ENCODE data around the gene ATAT1.

The ATAT1 gene

DNA sequence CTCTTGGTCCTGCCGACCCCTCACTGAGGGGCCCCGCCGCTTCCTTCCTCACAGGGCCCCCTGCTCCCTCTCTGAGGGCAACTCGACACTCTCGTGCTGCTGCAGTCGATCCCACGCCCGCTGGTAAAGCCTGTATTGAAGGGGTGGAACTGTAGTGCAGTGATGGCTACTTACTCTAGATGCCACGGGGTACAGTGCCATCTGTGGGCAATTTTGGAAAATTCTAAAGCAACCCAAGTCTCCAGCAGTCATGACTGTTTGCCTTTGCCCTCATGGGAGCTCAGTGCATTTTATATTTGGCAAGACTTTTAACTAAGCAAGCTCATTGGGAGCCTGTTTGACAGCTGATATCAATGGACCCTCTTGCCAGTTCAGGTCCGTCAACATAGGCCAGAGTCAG lies 13.8 kb downstream of the ATAT1 start:
- no peak overlapping the region for H3K4me3 ChIP-seq (ENCODE audit: low read depth, low read length)
- TF ChIP-seq, protein P1, sequence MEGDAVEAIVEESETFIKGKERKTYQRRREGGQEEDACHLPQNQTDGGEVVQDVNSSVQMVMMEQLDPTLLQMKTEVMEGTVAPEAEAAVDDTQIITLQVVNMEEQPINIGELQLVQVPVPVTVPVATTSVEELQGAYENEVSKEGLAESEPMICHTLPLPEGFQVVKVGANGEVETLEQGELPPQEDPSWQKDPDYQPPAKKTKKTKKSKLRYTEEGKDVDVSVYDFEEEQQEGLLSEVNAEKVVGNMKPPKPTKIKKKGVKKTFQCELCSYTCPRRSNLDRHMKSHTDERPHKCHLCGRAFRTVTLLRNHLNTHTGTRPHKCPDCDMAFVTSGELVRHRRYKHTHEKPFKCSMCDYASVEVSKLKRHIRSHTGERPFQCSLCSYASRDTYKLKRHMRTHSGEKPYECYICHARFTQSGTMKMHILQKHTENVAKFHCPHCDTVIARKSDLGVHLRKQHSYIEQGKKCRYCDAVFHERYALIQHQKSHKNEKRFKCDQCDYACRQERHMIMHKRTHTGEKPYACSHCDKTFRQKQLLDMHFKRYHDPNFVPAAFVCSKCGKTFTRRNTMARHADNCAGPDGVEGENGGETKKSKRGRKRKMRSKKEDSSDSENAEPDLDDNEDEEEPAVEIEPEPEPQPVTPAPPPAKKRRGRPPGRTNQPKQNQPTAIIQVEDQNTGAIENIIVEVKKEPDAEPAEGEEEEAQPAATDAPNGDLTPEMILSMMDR (conservative IDR thresholded peaks at IDR 0.05; ENCODE audit: low read depth, low read length), result no peak
- no peak for DNase-seq (ENCODE audit: low read depth)

DNA sequence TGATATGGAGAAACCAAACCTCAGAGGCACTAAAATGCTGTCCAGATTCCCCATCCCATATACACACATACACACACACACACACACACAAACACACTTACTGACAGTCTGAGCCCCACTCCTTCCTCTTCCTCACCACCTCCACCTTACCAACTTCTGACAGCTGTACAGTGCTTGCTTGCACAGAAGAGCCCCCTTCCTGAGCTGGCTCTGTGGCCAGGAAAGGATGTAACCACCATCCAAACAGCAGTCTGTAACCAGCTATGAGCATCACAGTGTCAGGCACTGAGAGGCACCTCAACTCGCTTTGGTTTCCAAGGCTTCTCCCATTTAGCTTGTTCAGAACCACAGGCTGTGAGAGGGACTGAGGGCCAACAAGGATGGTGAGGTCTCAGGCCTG lies 14.4 kb downstream of the ATAT1 start:
- DNase-seq (ENCODE audit: low read depth), result no peak
- TF ChIP-seq, protein P1 (conservative IDR thresholded peaks at IDR 0.05; ENCODE audit: low read depth, low read length), result no peak
- H3K4me3 ChIP-seq (ENCODE audit: low read depth, low read length), result no peak overlapping the region

DNA sequence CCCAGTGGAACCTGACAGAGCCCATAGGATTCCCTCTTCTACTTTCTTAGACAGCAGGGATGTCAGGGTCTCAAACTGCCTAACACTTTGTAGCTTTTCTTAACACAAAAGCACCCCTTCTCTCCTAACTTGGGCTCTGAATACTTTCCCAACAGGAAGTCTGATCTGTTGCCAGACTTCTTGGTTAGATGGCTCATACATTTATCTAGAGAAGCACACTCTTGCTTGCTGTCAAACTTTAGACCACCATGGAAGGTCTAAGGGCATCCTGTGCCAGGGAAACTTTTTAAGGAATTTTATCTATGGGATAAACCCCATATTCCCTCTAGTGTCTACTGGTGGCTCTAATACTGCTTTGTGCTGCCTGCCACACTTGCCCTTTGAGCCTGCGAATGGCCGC lies 17.0 kb downstream of the ATAT1 start:
- TF ChIP-seq, protein P1 (conservative IDR thresholded peaks at IDR 0.05; ENCODE audit: low read depth, low read length), result no peak
- no peak overlapping the region for H3K4me3 ChIP-seq (ENCODE audit: low read depth, low read length)
- DNase-seq (ENCODE audit: low read depth), result no peak

DNA sequence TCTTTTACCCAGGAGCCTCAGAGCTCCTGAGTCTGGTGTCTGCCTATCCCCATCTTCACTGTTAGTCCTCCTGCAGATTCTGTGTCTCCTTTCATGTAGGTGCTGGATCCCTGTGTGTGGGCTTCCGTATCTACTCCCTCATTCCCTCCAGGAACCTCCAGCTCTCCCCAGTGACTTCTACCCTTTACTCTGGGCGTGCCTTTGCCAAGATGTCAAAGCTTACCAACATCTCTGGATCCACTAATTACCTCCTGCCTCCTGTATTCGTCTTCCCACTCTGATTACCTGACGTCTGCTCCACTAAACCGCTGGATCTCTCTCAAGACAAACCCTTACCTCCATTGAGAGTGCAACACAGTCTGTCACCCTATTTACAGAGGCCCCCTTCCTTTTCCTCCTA lies 18.1 kb downstream of the ATAT1 start:
- no peak for DNase-seq (ENCODE audit: low read depth)
- no peak overlapping the region for H3K4me3 ChIP-seq (ENCODE audit: low read depth, low read length)
- TF ChIP-seq, protein P1 (conservative IDR thresholded peaks at IDR 0.05; ENCODE audit: low read depth, low read length), result no peak

DNA sequence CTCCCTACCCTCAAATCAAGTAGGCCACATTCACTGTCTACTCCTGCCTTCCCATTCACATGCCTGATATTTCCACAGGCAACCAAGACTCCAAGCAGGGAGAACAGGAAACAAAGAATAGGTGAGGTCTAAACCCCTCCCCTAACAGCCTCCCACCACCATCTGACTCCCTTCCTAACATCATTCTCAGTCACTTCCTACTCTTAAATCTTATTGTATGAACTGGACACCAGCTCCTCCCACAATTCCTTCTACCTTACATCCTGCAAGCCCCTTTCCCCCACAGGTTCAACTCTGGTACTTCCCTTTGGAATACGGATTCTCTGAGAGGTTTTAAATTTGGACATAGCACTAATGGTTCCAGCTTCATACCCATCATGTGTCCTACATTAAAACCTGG lies 19.3 kb downstream of the ATAT1 start:
- TF ChIP-seq, protein P1 (conservative IDR thresholded peaks at IDR 0.05; ENCODE audit: low read depth, low read length), result no peak
- H3K4me3 ChIP-seq (ENCODE audit: low read depth, low read length), result no peak overlapping the region
- DNase-seq (ENCODE audit: low read depth), result no peak

DNA sequence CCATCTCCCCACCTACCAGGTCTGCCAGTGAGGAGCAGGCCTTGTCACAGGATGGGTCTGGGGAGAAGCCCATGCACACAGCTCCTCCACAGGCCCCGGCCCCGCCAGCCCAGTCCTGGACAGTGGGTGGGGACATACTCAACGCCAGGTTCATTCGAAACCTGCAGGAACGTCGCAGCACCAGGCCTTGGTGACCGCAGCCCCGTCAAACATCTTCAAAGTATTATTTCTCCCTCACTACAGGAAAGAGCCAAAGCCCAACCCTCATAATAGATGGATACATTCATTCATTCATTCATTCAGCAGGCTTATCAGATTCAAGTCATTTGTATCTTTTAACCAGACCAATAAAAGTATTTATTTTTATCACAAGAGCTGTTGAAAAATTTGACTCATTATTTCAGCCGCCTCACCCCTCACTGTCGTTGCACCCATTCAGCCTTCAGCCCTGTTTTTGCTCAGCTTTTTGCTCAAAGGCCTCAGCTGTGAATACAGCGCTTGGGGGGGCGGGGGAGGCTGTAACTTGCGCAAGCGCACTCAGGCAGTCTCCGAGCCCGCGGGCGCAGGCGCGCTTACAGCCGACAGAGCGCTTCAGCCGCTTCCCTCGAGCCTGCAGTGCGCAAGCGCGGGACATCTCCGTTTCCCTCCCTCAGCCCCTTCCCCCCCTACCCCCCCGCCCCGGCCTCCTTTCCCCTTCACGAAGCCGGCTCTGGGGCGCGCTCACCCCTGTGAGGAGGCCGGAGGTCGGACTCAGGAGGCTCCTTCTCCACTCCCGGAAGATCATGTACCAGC lies 20.0 kb downstream of the ATAT1 start, which contains the start of gene C6orf136:
Gene C6orf136, plus strand, starts transcription at position 684 of the 792 bp plus-strand sequence. Its CDS starts 99 bp downstream, at position 783.
- peak within 1 kb of the TSS; percentile 98 for H3K4me3 ChIP-seq (ENCODE audit: low read depth, low read length)
- TF ChIP-seq, protein P1 (conservative IDR thresholded peaks at IDR 0.05; ENCODE audit: low read depth, low read length), result no peak
- peak; percentile 95 for DNase-seq (ENCODE audit: low read depth)

Measured in choroid plexus epithelial cell (primary cell).